Suprapubic skin (tissue), 4 donors: ENCODE measurements around the gene ITPKC. TPM values are rescaled to one million over a fixed set of nuclear protein-coding genes. Genes with fewer than 3 reads are reported as not detected.

Source experiments
- DNase-seq, 2 donors: peaks; one replicate each; pipeline ENCODE4 v3.0.0-alpha.2; 2019; ENCODE audit warnings: low spot score in 2 of 2
- H3K27ac ChIP-seq: fragments of 200-600 bp; sonication (generic); one replicate; pipeline ENCODE4 v1.5.1; 2019
- H3K27me3 ChIP-seq: fragments of 200-600 bp; sonication (generic); one replicate; pipeline ENCODE4 v1.5.1; 2019
- H3K36me3 ChIP-seq: fragments of 200-600 bp; sonication (generic); one replicate; pipeline ENCODE4 v1.5.1; 2019
- H3K4me1 ChIP-seq: fragments of 200-600 bp; sonication (generic); one replicate; pipeline ENCODE4 v1.5.1; 2019
- H3K4me3 ChIP-seq: fragments of 200-600 bp; sonication (generic); one replicate; pipeline ENCODE4 v1.5.1; 2019; ENCODE audit warnings: mild to moderate bottlenecking
- H3K9me3 ChIP-seq: fragments of 200-600 bp; sonication (generic); one replicate; pipeline ENCODE4 v1.5.1; 2019
- CTCF ChIP-seq, 2 donors: fragments of 200-600 bp in 1 of 2; fragments of 450-650 bp in 1 of 2; sonication (generic) in 1 of 2; IDR thresholded peaks; one replicate each; pipeline ENCODE4 v1.5.1; 2016 to 2019; ENCODE audit warnings: antibody characterized with exemption in 2 of 2, mild to moderate bottlenecking in 1 of 2, moderate library complexity in 1 of 2
- EP300 ChIP-seq: sonication (generic); formaldehyde crosslinking; IDR thresholded peaks from one replicate; pipeline ENCODE4 v1.6.1; 2017; ENCODE audit warnings: antibody characterized with exemption
- POLR2A ChIP-seq, 2 donors: fragments of 450-650 bp; IDR thresholded peaks; one replicate each; pipeline ENCODE4 v1.6.1; 2017; ENCODE audit warnings: antibody characterized with exemption in 2 of 2, mild to moderate bottlenecking in 2 of 2, moderate library complexity in 2 of 2
- POLR2AphosphoS5 ChIP-seq, 3 donors: sonication (generic); formaldehyde crosslinking; IDR thresholded peaks; one replicate each; pipeline ENCODE4 v1.6.1; 2017; ENCODE audit warnings: antibody characterized with exemption in 3 of 3
- WGBS: methylation state at CpG from one replicate; pipeline ENCODE4 v1.1.5; 2018; 5-methylcytosine and 5-hydroxymethylcytosine counted together
- total RNA-seq, 4 donors: library from RNA; depleted of rRNA; stranded (reverse); fragments of >200 nt; gene quantifications; one replicate each; pipeline ENCODE4 v1.1.0, GENCODE V29; 2016

Gene ITPKC
- total RNA-seq, 4 donors from 2014 or later = 52.9 to 93.8 (median 70.9) TPM

GRCh38 chr19:40743926-40744325, 27.0 kb downstream of the ITPKC start:
- no peaks in the 10 kb centered on the region for H3K27me3 ChIP-seq
- TF ChIP-seq POLR2A (IDR thresholded peaks at IDR 0.05) (no peak), CTCF (IDR thresholded peaks at IDR 0.05) (no peak), POLR2AphosphoS5 (IDR thresholded peaks at IDR 0.05) (no peak), EP300 (no peak)
- no peak for DNase-seq
- H3K4me1 ChIP-seq = peaks cover 40% of the 10 kb centered on the region
- 94% methylated on average over 5 of the region's 10 CpGs for WGBS
- H3K9me3 ChIP-seq = no peaks in the 10 kb centered on the region
- H3K36me3 ChIP-seq = peaks cover 16% of the 10 kb centered on the region
- H3K27ac ChIP-seq = no peak overlapping the region
- H3K4me3 ChIP-seq = no peak overlapping the region

- no peak for DNase-seq
- Histone ChIP-seq H3K27ac (no peak overlapping the region), H3K4me3 (no peak overlapping the region), H3K9me3 (no peaks in the 10 kb centered on the region), H3K27me3 (no peaks in the 10 kb centered on the region), H3K36me3 (peaks cover 7% of the 10 kb centered on the region), H3K4me1 (peaks cover 40% of the 10 kb centered on the region)
- 82% methylated on average over 10 of the region's 17 CpGs for WGBS
- TF ChIP-seq POLR2A (IDR thresholded peaks at IDR 0.05) (no peak), EP300 (no peak), CTCF (IDR thresholded peaks at IDR 0.05) (no peak), POLR2AphosphoS5 (IDR thresholded peaks at IDR 0.05) (no peak)
Observed at GRCh38 chr19:40744554-40745401, 27.9 kb downstream of the ITPKC start.

DNA sequence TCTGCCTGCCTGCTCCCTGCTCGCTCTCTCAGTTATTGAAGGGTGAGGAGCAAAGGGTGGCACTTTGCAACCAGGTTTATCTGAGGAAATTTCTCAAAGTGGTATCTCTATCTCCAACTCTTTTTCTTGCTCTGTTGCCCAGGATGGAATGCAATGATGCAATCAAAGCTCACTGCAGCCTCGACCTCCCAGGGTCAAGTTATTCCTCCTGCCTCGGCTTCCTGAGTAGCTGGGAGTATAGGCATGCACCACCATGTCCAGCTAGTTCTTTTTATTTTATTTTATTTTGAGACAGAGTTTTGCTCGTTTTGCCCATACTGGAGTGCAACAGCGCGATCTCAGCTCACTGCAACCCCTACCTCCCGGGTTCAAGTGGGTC, 28.5 kb downstream of the ITPKC start:
- whole genome bisulfite sequencing = 80% methylated on average over 7 of the region's 7 CpGs
- Histone ChIP-seq H3K36me3 (peaks cover 3% of the 10 kb centered on the region), H3K4me3 (no peak overlapping the region), H3K27ac (no peak overlapping the region), H3K9me3 (no peaks in the 10 kb centered on the region), H3K27me3 (no peaks in the 10 kb centered on the region), H3K4me1 (peaks cover 38% of the 10 kb centered on the region)
- TF ChIP-seq POLR2A (IDR thresholded peaks at IDR 0.05) (no peak), POLR2AphosphoS5 (IDR thresholded peaks at IDR 0.05) (no peak), CTCF (IDR thresholded peaks at IDR 0.05) (no peak), EP300 (no peak)
- no peak for DNase-seq

DNA sequence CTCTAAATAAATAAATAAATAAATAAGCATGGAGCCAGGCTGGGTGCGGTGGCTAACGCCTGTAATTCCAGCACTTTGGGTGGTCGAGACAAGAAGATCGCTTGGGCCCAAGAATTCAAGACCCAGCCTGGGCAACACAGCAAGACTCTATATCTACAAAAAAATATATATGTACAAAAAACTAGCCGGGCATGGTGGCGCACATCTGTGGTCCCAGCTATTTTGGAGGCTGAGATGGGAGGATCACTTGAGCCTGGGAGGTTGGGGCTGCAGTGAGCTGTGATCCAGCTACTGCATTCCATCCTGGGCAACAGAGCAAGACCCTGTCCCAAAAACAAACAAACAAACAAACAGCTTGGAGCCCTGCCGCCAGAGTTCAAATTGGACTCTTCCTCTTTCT, 30.6 kb downstream of the ITPKC start:
- WGBS = 93% methylated on average over 7 of the region's 7 CpGs
- DNase-seq = no peak
- Histone ChIP-seq H3K4me1 (peaks cover 35% of the 10 kb centered on the region), H3K4me3 (no peak overlapping the region), H3K27ac (no peak overlapping the region), H3K36me3 (no peaks in the 10 kb centered on the region), H3K9me3 (no peaks in the 10 kb centered on the region), H3K27me3 (no peaks in the 10 kb centered on the region)
- no peak for TF ChIP-seq EP300
- no peak for TF ChIP-seq CTCF (IDR thresholded peaks at IDR 0.05)
- TF ChIP-seq POLR2A (IDR thresholded peaks at IDR 0.05) = no peak
- no peak for TF ChIP-seq POLR2AphosphoS5 (IDR thresholded peaks at IDR 0.05)

GRCh38 chr19:40750058-40750873, 33.4 kb downstream of the ITPKC start, which contains the start of gene ACTMAP:
ACTMAP (minus strand) TSS chr19:40750477; CDS start chr19:40749803, 674 bp downstream.
- Histone ChIP-seq H3K36me3 (no peaks in the 10 kb centered on the region), H3K4me1 (peaks cover 55% of the 10 kb centered on the region), H3K27ac (peak within 1 kb of the TSS; percentile 92), H3K4me3 (peak within 1 kb of the TSS; percentile 72), H3K9me3 (no peaks in the 10 kb centered on the region), H3K27me3 (no peaks in the 10 kb centered on the region)
- no peak for TF ChIP-seq CTCF (IDR thresholded peaks at IDR 0.05)
- TF ChIP-seq POLR2A (IDR thresholded peaks at IDR 0.05) = peak; percentile 9 to 62
- peak; percentile 40 to 75 (median 62) for TF ChIP-seq POLR2AphosphoS5 (IDR thresholded peaks at IDR 0.05)
- under 1% methylated on average over 43 of the region's 43 CpGs for WGBS
- DNase-seq = peak; percentile 100
